Brain pericyte (primary cell): Measurements from ENCODE around the gene MTA2.
A peak's percentile ranks its signal among the peaks of the same experiment; 100 is the strongest.
"Not testable (repeated sequence)": the region's sequence is repeated elsewhere in the genome, so short reads cannot be mapped to it uniquely, and the experiment has no call there.

Experiments used
- DNase-seq: peaks from one replicate; pipeline ENCODE4 v3.0.0-alpha.2; 2012; ENCODE audit warnings: low read depth, low spot score

Gene MTA2

GRCh38 chr11:62601372-62602140 is at the start of gene MTA2:
TSS of gene MTA2 (minus strand) at chr11:62601865. CDS start at chr11:62601450, 415 bp downstream.
- peak; percentile 97 for DNase-seq

DNA sequence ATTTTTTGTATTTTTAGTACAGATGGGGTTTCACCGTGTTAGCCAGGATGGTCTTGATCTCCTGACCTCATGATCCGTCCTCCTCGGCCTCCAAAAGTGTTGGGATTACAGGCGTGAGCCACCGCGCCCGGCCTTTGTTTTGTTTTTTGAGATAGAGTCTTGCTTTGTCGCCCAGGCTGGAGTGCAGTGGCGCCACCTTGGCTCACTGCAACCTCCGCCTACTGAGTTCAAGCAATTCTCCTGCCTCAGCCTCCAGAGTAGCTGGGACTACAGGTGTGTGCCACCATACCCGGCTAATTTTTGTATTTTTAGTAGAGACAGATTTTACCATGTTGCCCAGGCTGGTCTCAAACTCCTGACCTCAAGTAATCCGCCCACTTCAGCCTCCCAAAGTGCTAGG is 48.6 kb upstream of the MTA2 start:
- DNase-seq: not testable (repeated sequence)

- DNase-seq: no peak
Measured at GRCh38 chr11:62649486-62649885, 47.8 kb upstream of the MTA2 start.

GRCh38 chr11:62648967-62649364 is 47.3 kb upstream of the MTA2 start:
- no peak for DNase-seq

DNA sequence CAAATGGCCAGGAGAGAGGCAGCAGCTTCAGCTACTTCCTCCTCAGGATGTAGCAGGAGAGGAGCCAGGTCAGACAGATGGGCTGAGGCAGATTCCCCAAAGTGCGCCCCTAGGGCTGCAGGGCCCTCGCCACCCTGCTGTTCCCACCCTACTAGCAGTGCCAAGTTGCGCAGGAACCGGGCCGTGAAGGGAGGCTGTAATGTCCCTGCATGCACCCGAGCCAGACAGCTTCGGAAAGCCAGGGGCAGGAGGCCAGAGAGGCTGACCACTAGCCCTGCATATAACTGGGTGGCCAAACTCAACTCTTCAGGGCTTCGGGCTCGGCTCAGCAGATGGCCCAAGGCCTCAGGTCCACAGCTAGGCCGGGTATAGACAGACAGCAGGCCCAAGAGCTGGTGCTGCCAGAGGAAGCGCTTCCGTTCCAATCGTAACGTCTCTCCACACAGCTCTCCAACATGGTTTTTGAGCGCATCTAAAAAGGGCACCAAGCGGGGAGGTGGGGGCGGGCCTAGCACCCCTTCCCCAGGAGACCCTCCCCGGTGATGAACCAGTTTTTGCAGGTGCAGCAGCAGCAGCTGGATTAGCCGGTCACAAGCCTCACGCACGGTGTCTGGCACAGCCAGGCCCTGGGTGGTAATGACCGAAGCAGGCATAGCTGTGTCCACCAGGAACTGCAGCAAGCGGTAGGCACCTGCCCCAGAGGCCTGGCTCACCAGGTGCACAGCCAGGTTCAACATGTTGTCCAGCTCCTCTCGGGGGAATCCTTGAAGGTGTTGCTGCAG is 46.7 kb upstream of the MTA2 start:
- DNase-seq: no peak

- no peak for DNase-seq
Measured at GRCh38 chr11:62647609-62648005, 45.9 kb upstream of the MTA2 start.

- no peak for DNase-seq
Measured at GRCh38 chr11:62646825-62647608, 45.4 kb upstream of the MTA2 start.

DNA sequence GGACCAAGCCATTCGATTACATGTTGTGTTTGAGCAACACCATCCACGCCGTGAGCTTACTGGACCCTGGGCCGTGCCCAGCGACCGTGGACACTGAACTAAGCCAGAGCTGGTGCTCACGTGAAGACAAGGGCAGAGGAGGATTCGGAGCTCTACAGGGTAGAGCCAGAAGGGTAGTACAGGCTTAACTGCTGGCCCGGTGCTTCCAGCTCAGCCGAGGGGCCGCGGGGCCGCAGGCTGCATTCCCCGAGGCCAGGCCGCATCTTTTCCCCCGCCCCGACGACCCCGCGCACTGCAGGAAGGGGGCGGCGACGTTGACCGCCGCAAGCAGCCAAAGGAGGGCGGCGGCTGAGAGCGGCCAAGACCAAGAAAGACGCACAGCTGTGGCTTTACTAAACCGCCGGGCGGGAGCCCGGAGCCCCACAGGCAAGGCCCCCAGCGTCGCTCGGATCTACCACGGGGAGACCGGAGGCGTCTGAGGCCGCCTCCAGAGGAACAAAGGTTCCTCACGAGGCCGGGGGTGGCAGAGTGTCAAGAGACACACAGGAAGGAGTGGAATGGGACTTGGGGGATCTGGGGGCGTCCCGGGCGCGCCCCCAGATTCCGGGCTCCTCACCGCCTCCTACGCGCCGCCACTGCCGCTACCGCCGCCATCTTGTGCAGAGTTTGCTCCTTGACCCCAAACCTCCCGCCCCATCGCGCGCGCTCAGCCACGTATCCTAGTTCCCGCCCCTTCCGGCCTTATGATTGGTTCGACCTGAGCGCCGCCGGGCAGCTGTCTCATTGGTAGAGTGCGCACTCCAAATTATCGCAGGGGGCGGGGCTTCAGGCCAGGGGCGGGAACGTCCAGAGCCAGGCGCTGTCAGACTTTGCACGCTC is 44.5 kb upstream of the MTA2 start, which contains the start of gene GANAB:
Gene GANAB, minus strand, starts transcription at position 668 of the 879 bp plus-strand sequence. Its CDS starts 14 bp downstream, at position 654.
- DNase-seq: peak; percentile 92

- no peak for DNase-seq
Measured at GRCh38 chr11:62645671-62645945, 43.9 kb upstream of the MTA2 start.

DNA sequence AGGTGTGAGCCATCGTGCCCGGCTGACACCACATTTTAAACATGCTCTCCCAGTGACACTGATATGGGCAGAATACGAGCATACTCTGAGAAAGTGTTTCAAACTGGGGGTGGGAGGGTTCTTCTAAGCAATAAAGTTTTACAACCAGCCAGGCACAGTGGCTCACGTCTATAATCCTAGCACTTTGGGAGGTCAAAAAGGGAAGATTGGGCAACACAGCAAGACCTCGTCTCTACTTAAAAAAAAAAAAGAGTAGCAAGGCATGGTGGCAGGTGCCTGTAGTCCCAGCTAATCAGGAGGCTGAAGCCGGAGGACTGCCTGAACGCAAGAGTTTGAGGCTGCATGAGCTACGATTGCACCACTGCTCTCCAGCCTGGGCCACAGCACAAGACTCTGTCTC is 42.6 kb upstream of the MTA2 start:
- DNase-seq: no peak

DNA sequence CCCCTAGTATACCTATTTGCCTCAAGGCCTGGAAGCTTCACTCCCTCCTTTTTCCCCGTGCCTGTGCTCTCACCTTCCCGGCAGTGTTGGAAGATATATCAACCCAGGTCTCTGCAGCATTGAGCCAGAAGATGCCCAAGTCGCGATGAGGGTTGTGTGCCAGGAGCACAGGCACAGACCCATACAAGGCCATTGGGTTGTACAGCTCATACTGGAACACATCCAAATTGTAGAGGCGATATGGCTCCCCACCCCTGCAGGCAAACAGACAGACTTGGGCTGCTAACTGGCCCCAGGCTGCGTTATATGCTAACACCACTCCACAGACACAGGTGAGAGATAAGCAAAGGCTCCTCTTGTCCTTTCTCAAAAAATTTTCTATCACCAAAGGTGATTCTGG is 30.8 kb upstream of the MTA2 start:
- no peak for DNase-seq

DNA sequence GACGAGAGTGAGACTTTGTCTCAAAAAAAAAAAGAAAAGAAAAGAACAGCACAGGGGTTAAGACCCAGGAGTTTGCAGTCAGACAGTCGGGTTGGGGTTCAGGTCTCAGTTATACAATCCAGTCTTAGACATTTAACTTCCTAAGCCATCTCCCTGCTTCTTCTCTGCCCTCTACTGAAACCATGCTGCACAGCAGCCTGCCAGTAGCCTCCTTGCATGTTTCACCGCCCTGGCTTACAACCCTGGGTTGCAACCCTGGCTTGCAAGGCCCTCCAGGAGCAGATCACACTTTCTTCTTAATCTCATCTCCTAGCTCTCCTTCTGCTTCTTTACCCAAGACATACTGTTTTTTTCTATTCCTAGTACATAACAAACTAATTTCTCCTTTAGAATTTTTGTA is 26.0 kb upstream of the MTA2 start:
- no peak for DNase-seq

GRCh38 chr11:62622476-62623089 is 20.9 kb upstream of the MTA2 start:
- DNase-seq: no peak

DNA sequence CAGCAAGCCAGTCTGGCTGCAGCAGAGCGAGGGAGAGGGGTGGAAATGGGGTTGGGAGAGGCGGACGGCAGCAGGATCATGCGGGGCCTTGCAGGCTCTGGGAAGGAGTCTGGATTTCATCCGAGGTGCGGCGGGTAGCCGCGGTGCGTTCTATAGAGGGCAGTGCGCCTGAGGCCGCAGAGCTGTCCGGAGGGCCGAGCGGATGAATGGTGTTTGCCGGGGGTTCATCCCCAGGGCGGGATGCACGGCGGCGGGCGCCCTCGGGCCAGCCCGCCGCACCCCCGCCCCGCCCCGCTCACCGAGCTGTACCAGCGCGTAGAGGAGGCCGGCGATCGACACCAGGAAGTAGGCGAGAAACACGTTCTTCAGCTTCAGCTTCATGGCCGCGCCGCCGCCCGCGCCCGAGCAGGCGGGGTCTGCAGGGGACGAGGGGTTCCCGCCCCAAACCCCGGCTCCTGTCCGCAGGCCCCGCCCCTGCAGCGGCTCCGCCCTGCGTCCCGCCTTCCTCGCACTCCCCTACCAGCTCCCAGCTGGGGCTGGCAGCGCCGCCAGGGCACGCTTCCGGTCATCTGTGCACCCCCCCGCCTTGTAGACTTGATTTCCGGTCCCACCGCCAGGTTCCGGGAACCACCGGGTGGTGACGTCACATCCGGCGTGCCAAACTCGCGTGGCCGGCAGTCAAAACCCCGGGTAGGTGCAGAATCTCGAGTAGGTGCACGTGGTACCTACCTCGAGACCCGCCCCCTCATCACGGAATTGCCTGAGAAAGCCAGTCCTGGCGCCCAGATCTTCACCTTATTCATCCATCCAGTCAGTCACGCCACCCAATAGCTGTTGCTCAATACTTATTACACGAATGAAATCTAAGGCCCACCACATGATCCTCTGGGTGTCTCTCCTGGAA is 20.2 kb upstream of the MTA2 start, which contains the start of gene B3GAT3:
Gene B3GAT3, minus strand, starts transcription at position 420 of the 904 bp plus-strand sequence. Its CDS starts 39 bp downstream, at position 381.
- peak; percentile 94 for DNase-seq

DNA sequence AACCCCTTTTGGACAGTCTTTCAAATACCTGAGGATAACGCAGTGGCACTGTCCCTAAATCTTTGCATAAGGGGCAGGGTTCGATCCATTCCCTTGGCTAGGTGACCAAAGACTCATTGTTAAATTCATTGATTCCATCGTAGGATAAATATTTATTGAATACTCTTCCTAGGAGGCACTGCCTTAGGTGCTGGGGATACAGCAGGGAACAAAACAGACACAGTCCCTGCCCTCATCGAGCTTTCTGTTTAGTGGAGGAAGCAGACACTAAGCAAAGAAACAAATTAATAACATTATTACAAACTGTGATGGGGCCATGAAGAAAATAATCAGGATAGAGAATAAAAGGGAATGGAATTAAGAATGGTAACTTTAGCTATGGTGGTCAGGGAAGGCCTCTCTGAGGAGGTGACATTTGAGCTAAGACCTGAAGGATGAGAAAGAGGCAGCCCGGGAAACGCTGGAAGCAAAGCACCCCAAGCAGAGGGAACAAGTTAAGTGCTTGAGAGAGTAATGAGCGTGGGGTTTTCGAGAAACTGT is 19.4 kb upstream of the MTA2 start:
- DNase-seq: no peak

- DNase-seq: not testable (repeated sequence)
Measured at GRCh38 chr11:62616957-62617356, 15.3 kb upstream of the MTA2 start.

GRCh38 chr11:62615521-62615920 is 13.9 kb upstream of the MTA2 start:
- no peak for DNase-seq

- DNase-seq: no peak
Measured at GRCh38 chr11:62614275-62614674, 12.6 kb upstream of the MTA2 start.

GRCh38 chr11:62613291-62613778 is 11.7 kb upstream of the MTA2 start:
- DNase-seq: no peak
